G401 (cell line): ENCODE results near the gene ENOX1. TPM values are rescaled to one million over a fixed set of nuclear protein-coding genes. Genes with fewer than 3 reads are reported as not detected.
"Not testable (repeated sequence)": the region's sequence is repeated elsewhere in the genome, so short reads cannot be mapped to it uniquely, and the experiment has no call there.

Experiments used
- DNase-seq: peaks from one replicate; pipeline ENCODE4 v3.0.0-alpha.2; 2015; ENCODE audit warnings: low spot score
- in situ Hi-C: cut with HindIII; loops from 2 replicates; pipeline ENCODE4 v1.10.0; 2016; ENCODE audit warnings: low sequenced_read_pairs, mixed read lengths
- total RNA-seq: library from RNA; depleted of rRNA; stranded (reverse); fragments of >200 nt; shearing (Covaris generic); gene quantifications from 2 replicates; pipeline ENCODE4 v1.2.3, GENCODE V29; 2014; rRNA removed

Gene ENOX1
- total RNA-seq, 1 experiment from 2014 or later = not detected

- no peak for DNase-seq
- in situ Hi-C loops = no loop called here
These were observed 592.9 kb downstream of the ENOX1 start for GRCh38 chr13:43193789-43194420.

GRCh38 chr13:43191546-43191945 is 595.2 kb downstream of the ENOX1 start:
- no peak for DNase-seq
- in situ Hi-C loops = no loop called here

- no peak for DNase-seq
- in situ Hi-C loops = no loop called here
These were observed 601.5 kb downstream of the ENOX1 start for GRCh38 chr13:43185226-43185625.

GRCh38 chr13:43180837-43181236 is 605.9 kb downstream of the ENOX1 start:
- no peak for DNase-seq
- in situ Hi-C loops = no loop called here

- in situ Hi-C loops = no loop called here
- no peak for DNase-seq
These were observed 606.6 kb downstream of the ENOX1 start for GRCh38 chr13:43180036-43180660.

- no peak for DNase-seq
- in situ Hi-C loops = no loop called here
These were observed 615.3 kb downstream of the ENOX1 start for GRCh38 chr13:43171489-43171888.

- no peak for DNase-seq
- in situ Hi-C loops = no loop called here
These were observed 616.3 kb downstream of the ENOX1 start for GRCh38 chr13:43170506-43170905.

GRCh38 chr13:43168434-43168833 is 618.3 kb downstream of the ENOX1 start:
- in situ Hi-C loops, DNase-seq: not testable (repeated sequence)

GRCh38 chr13:43167731-43168130 is 619.0 kb downstream of the ENOX1 start:
- no peak for DNase-seq
- in situ Hi-C loops = no loop called here

- in situ Hi-C loops = no loop called here
- DNase-seq = no peak
These were observed 619.9 kb downstream of the ENOX1 start for GRCh38 chr13:43166644-43167457.

Other genes starting within 250 kb of the ENOX1 start
- not detected in 2 replicates for gene CCDC122, start 92.8 kb upstream of the ENOX1 start, total RNA-seq
- gene LACC1, start 92.9 kb upstream of the ENOX1 start, total RNA-seq = not detected in 2 replicates